Stimulated activated CD8-positive, alpha-beta memory T cell treated with anti-CD3 and anti-CD28 coated beads, Interleukin-4, amount 100 ng/mL, for 24 hours (primary cell): ENCODE measurements around the gene PRKCH.

Experiments used
- DNase-seq: peaks from one replicate; pipeline ENCODE4 v3.0.0-alpha.2; 2020; ENCODE audit warnings: low read depth

The PRKCH gene

DNA sequence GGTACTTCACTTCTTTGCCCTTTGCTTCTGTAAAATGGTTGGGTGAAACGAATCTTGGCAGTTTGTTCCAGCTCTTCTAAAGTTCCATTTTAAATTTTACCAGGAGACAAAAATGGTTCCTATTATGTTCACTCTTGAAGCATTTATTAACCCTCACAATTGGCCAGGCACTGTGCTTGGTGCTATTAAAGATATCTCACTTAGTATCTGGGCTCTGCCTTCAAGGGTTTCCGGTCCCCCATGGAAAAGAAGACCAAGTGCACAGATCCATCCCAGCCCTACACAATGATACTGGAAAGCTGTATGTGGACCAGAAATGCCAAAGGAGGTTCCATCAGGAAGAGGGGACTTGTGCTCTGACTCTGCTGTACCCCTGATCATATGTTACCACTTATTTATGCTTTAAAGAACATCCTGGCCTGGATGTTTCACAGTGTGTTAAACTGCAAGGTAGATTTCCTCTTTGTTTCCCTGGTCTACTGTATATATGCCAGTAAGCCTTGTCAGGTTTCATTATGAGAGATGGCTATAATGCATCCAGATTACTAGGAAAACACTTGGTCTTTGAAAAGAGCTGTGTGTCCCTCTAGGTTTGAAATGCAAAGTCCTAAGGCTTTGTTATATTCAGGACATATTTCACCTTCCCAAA, 154.8 kb downstream of the PRKCH start:
- DNase-seq = no peak

DNA sequence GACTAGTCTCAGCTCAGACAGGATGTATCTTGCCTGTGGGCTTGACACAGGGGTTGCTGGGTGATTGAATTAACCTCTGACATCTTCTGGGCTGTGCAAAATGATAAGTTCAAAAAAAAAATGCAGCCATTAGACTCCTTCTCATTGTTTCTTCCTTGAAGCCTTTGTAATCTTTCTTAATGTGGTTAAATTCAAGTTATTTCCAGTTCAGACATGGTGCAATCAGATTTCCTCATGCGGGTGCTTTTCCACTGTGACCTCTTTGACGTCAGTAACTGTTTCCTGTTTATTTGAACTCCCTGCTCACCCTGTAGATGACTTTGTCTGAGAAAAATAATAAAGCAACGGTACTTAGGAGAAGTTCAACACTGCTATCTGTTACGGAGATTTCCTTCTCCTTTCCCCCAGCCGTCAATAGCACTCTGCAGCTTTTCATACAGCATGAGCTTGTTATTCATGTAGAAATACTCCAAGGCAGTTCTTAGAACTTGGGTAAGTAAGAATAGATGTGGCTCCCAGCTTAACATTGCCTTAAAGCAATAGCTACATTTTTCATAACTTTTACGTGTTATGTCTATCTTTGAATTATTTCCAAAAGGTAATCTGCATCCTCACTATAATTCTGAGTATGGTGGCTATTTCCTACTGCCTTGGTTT, 155.5 kb downstream of the PRKCH start:
- DNase-seq = no peak

DNA sequence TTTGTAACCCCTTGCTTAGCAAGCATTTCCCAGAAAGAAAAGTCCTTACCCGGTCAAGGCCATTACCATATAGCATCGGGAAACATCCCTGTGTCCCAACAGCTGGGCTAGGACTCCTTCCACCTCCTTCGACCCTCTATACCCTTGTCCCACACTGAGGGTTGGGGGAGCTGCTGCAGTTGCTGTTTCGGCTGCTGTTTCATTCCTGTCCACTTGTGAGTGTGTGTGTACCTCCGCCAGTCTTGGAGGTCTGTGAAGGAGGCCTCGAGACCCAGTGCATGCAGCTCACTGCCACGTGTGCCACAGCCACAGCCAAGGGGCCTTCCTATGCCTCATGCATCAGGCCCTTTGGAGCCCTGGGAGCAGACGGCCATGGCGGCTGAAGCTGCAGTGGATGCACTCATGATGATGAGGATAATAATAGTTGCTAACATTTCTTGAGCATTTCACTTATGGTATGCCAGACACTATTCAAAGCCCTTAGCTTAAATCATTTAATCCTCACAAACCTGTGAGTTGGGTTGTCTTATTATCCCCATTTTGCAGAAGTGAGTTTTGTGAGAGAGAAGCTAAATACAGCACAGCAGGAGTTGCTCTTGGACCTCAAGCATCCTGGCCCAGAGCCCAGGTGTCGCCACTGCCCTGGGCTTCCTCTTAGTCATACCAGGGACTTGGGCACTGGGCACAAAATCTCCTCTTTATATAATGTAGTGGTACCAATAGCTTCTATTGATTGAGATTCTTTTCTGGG, 156.5 kb downstream of the PRKCH start:
- DNase-seq = no peak

DNA sequence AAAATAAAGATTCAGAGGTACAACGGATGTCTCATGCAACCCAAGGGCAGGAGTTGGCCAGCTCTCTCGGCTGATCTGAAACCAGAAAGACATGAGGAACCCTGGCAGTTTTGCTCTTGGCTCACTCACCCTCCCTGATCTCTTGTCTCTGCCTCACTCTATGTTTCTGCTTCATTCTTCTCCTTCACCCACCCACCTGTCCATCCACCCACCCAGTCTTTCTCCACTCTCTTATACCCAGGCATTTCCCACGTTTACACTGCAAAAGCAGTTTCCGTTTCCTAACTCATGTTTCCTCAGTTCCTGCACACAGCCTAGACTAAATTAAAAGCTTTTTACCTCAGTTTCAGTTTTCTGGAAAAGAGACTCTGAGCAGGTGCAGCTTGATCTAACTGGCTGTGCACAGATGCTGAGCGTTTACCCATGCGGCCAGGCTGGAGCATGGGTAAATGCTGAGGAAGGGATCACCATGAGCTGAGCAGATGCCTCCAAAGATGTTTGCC, 157.6 kb downstream of the PRKCH start:
- no peak for DNase-seq

DNA sequence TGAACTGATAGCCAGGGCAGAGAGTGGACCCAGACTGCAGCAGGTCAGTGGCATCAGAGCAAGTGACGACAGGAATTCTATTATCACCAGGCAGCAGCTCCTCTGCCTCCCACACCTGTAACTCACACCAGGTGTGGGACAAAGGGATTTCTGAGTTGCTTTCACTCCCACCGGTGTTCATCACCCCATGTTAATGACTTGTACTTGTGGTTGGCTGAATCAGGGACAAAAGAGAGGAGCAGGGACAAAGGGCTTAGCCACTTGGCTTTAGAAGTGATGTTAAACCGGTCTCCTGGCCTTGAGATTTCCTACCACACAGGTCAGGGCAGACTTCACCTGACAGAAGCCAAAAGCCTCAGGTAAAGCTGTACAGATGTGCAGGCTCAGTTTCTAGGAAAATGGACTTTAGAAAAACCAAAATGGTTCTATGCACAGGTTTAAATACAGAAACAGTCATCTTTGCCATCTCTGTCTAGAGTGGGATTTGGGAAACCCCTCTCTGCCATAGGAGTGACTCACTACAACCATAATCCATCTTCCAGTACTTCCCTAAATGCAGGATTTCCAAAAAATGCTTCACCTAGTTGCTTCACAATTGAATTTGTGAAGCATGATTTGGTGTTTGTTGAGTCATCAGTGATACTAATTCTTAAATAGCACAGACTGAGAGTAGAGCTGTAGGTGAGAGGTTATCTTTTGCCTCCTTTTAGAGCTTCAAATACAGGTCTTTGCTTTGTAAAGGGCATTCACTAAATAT, 158.5 kb downstream of the PRKCH start:
- no peak for DNase-seq

DNA sequence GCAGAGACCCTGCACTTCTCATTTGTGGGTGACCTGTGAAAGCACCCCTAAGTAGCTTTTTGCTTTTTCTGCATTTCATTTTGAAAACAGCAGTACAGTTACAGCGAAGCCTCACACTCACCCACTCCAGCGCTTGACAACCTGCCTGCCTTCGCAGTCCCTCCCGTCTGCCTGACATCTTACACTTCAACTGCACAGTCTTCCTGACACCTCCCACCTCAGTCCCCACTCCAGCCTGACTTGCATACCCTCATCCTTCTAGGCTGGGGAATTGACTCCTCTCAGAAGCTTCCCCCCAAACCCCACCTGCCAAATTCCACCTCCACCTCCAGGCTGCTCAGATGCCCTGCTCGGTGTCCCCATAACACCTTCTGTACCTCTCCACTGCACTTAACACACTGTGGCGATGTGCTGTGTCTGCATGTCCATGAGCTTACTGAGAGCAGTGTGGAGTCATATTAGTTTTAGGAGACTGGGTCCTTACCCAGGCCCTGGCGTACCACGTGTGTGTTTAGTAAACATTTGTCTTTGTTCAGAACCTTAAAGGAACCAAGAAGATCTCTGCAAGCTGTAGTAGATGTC, 159.4 kb downstream of the PRKCH start:
- no peak for DNase-seq

DNA sequence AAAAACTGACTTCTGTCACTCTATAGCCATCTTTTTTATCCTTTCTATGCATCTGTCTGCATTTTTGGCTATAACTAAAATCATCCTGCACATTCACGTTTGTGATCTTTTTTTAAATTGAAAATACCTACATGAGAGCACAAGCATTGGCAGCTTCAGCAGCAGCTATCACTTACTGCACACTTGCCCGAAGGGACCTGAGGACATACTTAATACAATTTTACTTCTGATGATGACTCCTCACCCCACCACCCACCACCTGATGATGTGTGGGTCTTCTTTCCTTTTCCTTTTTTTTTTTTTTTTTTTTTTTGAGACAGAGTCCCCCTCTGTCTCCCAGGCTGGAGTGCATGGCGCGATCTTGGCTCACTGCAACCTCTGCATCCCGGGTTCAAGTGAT, 160.3 kb downstream of the PRKCH start:
- no peak for DNase-seq

DNA sequence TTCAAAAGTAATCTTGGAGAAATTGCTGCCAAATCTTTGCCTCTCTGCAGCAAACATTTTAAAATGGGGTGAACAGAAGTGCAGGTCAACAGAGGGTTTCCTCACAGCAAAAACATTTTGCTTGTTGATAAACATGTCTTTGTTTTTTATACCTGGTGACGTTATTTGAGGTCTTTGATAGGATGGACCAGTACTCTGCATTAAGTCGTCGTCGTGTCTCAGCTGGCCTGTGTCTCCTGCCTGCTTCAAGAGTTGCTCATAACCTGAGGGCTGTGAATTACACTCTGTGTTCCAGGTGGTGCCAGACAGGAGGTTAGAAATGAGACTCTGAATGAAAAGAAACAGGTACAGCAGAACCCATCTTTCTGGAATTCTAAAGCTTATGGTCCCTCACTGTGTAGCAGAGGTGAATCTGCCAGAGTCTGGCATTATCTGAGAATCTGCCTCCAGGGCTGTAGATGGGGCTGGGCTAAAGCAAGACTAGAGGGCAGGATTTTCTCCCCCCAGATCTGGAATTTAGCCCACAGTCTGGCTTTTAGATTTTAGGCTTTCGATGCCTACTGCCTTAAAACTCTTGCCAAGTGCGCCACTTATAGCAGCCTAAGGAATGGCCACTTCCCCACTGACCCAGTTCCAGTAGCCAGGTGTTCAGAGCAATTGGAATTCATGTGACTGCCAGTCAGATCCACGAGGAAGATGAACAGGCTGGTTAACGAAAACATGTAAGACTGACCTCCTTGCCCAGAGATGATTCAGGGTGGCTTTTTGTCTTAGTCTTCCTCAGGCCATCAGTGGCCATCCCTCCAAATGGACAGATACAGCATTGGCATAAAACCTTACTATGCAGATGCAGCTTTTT, 161.2 kb downstream of the PRKCH start:
- DNase-seq = no peak

DNA sequence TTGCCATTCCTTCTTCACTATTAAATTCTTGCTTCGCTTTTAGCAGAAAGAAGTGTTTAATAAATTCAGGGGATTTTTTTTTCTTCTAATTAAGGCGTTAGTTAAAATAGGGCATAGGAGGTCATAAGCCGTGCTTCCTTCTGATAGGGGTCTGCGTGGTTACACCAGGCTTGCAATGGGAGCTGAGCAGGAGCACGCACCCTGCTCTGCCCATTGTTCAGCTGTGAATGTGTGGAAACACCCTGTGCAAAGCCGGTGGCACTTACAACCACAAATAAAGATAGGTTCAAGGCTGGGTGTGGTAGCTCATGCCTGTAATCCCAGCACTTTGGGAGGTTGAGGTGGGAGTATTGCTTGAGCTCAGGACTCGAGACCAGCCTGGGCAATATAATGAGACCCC, 162.1 kb downstream of the PRKCH start:
- no peak for DNase-seq

DNA sequence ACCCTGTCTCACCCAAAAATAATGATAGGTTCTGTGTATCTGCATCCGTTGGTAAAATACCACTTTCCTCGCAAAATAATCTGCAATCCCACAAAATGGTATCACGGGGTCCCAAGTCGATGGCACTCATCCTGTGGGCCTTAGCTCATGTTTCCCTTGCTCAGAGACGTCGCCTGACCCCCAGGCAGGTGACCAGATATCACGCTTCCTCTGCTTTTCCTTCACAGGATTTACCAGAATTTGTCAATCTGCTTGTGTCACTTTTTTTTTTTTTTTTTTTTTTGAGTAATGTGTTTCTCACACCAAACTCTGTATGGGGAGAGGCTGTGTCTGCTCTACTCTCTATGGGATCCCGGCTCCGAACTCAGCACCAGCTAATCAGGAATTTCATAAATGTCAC, 162.7 kb downstream of the PRKCH start:
- no peak for DNase-seq

DNA sequence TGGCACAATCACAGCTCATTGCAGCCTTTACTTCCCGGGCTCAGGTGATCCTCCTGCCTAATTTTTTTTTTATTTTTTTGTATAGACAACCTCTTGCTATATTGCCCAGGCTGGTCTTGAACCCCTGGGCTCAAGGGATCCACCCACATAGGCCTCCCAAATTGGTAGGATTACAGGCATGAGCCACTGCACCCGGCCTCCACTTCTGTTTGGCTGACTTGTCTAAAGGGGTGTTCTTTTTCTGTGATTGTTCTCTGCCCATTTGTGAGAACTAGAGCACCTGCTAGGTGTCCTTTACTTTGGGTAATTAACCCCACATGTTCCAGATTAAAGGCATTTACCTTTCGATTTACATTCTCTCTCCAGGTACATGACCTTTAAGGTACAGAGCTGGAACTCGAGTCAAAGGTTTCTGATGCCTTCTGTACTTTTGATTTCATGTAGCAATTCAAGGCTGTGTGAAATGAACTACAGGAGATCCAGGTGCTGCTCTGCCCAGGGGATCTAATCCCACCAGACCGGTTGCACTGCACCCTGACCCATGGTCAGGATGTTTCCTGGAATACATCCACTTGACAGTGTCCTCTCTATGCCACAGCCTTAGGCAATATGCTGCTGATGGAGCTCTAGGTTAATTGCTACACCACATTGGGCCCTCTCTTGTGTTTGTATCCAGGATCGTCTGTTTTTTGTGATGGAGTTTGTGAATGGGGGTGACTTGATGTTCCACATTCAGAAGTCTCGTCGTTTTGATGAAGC, 163.6 kb downstream of the PRKCH start:
- DNase-seq = no peak

DNA sequence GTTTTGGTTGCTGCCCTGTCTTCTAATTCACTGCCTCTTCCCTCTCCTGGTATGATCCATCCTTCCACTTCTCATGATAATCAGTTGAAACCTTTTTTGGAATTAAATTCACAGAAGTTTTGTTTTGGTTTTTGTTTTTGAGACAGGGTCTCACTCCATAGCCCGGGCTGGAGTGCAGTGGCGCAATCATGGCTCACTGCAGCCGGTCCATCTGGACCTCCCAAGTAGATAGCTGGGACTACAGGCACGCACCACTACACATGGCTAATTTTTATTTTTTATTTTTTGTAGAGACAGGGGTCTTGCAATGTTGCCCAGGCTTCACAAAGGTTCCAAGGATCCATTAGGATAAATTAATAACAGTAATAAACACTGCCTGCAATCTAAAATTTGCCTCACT, 164.3 kb downstream of the PRKCH start:
- no peak for DNase-seq

DNA sequence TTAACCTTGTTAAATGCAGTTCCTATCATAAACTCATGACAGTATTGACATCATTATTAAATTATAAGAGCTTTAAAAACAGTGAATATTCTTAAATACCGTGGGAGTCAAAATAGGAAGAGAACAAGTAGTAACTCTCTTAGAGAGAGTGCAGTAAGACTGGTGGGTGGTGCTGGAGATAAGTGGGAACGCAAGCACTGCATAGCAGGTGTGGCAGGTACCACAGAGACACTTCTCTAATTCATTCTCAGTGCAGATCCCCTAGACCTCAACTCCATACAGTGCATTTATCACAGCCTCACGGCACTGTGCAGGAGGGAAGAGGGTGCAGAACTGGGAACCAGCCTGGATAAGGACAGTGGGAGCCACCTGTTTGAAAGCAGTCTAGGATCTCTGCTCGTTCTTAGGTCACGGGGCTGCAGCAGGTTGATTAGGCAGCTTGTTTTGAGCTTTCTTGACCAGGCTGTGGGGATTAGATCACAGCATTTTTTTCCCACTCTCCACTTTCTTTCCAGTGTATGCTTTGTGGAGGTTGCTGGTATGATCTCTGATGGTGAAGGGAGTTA, 165.6 kb downstream of the PRKCH start:
- DNase-seq = no peak

DNA sequence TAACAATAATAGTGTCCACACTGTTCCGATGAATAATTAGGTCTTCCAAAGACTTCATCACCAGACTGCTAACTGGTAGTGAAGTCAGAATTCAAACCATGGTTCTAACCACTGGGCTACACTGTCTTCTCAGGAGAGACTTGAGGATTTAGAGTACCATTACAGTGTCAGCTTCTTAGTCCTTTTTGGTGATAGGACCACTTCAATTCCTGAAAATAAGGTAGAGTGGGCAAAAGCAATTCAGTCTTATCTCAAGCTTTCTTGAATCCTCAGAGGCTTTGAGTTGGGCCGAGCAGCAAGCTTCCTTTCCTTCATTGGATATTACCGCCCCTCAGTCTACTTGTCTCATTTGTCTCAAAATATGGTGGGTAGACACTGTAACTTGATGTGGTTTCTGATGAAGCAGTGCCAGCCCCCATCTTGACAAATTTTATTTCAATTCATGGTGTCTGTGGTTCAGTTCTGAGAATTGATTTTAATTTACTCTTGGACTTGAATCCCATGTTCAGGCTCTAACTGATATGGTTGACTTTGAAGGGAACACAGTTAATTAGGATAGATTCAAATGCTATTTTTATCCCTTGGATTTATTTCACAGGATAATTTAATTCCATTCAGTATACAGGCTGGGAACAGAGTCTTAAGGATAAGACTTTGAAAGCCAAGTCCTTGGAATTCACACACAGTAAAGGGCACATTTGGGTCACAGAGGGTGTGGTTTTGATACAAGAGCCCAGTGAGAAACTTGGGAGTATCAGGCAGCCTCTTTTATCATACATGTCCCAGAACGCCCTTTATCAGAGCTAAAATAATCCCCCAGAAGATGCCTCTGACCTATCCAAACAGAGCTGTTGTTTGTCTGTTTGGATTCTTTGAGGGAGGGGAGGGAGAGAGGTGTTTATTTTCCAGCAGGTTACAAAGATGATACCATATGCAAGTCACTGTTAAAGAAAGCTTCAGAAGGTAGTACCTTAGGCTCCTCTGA, 167.3 kb downstream of the PRKCH start:
- DNase-seq = no peak

DNA sequence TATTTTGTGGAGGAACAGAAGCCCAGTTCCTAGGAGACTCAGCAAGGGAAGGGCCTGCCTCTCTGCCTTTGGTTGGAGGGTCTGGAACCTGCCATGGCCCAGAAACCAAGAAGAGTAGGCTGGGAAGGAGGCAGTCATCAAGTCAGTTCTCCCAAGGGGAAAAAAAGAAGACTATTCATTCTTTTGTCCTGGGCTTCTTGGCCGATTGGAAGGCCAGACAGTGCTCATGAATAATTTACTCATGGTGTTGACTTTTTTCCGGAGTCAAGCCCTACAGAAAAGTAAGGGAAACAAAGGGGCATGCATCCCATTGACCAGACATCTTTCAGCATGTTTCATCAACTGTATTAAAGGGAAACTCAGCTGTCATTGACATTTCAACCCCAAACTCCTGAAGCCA, 168.1 kb downstream of the PRKCH start:
- no peak for DNase-seq

DNA sequence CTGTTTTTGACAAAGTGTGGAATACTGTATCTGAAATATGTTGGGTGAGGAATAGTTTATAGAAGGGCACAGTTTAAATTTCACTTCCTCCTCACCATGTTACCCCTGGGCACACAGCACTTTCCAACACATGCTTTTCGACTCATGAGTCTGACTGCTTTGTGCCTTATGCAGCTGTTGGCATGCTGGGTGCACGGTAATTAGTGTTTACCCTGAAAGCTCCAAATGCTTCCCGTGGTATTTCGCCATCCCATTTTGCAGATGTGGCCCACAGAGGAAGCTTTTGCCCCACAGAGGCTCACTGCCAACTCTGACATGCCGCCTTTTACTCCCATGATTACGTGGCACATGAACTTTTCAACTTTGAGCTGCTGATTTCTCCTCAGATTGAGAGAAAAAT, 168.6 kb downstream of the PRKCH start:
- no peak for DNase-seq

DNA sequence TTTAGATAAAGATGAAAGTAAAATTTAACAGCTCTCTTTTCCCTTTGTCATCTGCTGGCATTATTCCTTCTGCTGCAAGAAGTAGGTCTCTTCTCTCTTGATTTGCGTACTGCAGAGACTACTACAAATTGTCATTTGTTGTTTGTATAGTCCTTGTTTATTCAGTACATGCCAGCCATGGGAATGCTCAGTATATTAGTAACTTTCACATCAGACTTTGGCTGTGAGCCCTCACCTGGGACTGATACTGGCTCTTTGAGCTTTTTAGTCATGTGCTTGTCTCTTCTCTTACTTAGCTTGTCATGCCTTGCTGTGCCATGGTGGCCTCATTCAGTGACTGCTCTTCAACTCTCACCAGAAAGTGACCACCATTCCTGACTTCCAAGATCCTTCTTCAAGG, 169.8 kb downstream of the PRKCH start:
- DNase-seq = no peak

DNA sequence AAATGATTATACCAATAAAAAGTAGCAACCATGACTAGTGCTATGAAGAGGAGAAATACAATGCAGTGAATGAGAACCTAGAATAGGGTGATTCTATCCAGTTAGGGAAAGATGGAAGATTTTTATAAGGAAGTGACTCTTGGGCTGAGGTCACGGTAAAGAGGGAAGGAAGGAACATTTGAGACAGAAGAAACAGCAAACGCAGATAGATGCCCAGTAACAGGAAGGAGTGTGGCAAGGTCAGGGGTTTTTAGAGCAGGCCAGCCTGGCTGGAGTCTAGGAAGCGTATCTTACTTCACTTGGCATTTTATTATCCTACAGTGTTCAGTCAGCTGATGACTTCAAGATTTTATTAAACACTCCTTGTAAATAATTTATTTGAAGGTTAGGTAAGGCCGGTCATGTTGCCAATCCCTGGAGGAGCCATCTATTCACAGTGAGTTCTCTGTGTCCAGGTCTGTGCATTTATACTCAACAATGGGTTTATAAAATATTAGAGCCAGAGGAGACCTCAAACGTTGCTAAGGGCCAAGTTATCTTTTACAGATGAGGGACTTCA, 170.6 kb downstream of the PRKCH start:
- no peak for DNase-seq

DNA sequence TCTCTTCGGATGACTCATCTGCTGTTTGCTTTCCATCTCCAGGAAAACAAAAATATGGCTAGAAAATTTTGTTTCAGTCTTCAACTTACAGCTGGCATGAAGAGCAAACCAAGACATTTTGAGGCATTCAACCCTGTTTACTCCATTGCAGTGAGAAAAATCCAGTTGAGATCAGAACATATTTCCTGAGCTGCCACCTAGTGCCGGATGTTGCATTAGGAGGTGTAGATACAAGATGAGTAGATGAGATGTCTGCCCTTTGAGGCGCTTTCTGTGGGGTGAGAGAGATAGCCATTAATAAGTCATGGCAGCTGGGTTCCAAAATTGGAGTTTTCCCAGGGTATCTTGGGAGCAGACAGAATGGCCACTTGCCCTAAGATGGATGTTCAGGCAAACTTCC, 171.1 kb downstream of the PRKCH start:
- DNase-seq = no peak
